GM18517 (cell line): Measurements from ENCODE around the gene ZMYND12.
"Not testable (repeated sequence)": the region's sequence is repeated elsewhere in the genome, so short reads cannot be mapped to it uniquely, and the experiment has no call there.

Experiments
- ATAC-seq: cut with Tn5 transposase; IDR thresholded peaks from one replicate; pipeline ENCODE4 v1.9.1; 2021; ENCODE audit warnings: mild to moderate bottlenecking, moderate library complexity; ENCODE audit not compliant: unreplicated experiment

Gene ZMYND12, protein sequence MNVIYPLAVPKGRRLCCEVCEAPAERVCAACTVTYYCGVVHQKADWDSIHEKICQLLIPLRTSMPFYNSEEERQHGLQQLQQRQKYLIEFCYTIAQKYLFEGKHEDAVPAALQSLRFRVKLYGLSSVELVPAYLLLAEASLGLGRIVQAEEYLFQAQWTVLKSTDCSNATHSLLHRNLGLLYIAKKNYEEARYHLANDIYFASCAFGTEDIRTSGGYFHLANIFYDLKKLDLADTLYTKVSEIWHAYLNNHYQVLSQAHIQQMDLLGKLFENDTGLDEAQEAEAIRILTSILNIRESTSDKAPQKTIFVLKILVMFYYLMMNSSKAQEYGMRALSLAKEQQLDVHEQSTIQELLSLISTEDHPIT

DNA sequence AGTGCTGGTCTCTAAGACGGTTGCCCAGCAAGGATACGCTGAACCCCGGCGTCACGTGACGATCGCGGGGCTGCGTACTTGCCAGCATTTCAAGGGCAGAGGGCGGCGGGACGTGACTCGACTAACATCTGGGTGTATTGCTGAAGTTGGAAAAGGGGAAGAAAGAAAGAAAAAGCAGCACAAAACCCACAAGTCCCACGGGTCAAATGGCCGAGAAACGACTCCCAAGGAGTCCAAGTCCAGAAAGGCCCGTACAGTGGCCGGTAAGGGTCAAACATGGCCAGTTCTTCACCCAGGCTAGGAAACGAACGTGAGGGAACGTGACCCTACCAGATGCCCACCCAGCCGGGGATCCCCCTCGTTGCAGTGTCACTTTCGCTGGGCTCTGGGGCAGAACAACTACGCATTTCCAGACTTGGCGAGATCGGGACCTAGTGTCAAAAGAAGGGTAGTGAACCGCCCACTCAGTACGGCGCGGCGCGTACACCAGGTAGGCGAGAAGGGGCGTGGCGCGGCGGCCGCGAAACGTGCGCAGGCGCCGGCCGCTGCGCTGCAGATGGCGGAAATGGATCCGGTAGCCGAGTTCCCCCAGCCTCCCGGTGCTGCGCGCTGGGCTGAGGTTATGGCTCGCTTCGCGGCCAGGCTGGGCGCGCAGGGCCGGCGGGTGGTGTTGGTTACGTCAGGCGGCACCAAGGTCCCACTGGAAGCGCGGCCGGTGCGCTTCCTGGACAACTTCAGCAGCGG lies at the start of gene ZMYND12, which contains the start of gene PPCS:
Gene ZMYND12, minus strand, starts transcription at position 13 of the 744 bp plus-strand sequence. CDS start 25 bp downstream, outside the sequence.
Gene PPCS, plus strand, starts transcription at position 534 of the 744 bp plus-strand sequence. Its CDS starts 23 bp downstream, at position 557.
- ATAC-seq: peak; percentile 76

DNA sequence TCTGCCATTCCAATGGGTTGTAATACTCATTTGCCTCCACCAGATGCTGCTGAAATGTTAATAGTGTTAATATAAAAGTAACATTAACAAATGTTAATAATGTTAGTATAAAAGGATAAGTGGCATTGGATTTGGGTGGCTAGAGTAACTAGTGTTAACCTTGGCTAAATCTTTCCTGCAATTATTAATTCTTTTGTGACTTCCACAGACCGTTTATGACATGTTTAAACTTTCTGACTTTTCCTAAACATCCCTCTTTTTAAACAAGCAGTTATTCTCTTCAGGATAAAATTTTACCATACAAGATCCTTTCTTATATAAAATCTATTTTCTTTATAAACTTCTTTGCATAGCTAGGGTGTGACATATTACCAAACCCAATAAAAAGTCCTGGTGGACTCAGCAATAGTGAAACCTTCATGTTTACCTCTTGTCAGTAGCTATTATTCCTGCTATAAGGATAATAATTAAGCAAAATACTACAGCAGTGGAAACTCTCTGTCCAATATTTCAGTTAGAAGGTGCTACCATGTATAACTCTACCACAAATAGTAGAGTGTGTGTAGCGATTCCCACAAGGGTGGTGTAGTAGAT lies 48.8 kb upstream of the ZMYND12 start:
- no peak for ATAC-seq

DNA sequence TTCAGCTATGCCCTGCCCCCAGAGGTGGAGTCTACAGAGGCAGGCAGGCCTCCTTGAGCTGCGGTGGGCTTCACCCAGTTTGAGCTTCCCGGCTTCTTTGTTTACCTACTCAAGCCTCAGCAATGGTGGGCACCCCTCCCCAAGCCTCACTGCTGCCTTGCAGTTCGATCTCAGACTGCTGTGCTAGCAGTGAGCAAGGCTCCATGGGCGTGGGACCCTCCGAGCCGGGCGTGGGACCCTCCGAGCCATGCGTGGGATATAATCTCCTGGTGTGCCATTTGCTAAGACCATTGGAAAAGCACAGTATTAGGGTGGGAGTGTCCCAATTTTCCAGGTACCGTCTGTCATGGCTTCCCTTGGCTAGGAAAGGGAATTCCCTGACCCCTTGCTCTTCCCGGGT lies 46.2 kb upstream of the ZMYND12 start:
- ATAC-seq: not testable (repeated sequence)

- ATAC-seq: no peak
These were observed 34.4 kb upstream of the ZMYND12 start for GRCh38 chr1:42490237-42490636.

GRCh38 chr1:42484382-42484781 lies 28.6 kb upstream of the ZMYND12 start:
- ATAC-seq: no peak

DNA sequence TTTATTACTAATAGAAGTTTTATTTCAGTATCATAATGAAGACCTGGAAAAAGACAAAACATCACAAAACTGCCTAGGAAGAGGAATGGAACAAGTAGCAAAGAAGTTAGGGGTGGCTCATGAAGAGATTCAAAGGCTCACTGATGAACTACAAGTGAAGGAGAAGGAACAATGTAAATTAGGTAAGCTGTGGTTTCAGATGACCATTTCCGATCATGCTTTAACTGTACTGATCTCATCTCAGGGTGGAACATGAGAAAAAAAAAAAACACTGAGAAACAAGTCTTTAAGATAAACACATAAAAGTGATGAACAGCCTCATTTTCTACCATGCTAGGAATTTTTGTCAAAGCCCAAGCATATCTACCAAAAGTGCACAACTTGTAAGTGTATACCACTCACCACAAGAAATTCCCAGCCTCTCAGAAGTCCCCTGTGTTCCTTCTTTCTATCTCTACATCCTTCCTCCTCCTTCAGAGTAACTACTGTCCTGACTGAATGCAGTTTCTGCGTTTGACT lies 26.9 kb upstream of the ZMYND12 start:
- no peak for ATAC-seq

DNA sequence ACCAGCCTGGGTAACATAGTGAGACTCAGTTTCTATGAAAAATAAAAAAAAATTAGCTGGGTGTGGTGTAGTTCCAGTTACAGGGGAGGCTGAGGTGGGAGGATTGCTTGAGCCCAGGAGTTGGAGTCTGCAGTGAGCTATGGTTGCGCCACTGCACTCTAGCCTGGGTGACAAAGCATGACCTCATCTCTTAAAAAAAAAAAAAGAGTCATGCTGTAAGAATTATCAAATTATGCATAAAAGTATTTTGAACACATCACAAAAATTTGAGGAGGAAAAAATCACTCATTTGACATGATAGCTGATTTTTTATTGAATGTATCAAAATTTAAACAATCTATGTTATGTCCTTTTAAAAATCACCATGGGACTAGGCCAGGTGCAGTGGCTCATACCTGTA lies 25.1 kb upstream of the ZMYND12 start:
- no peak for ATAC-seq

- no peak for ATAC-seq
These were observed 23.8 kb upstream of the ZMYND12 start for GRCh38 chr1:42479621-42480020.

GRCh38 chr1:42477775-42478174 lies 22.0 kb upstream of the ZMYND12 start:
- no peak for ATAC-seq

- not testable (repeated sequence) for ATAC-seq
These were observed 21.5 kb upstream of the ZMYND12 start for GRCh38 chr1:42477354-42477753.

- no peak for ATAC-seq
These were observed 20.8 kb upstream of the ZMYND12 start for GRCh38 chr1:42476605-42477004.

DNA sequence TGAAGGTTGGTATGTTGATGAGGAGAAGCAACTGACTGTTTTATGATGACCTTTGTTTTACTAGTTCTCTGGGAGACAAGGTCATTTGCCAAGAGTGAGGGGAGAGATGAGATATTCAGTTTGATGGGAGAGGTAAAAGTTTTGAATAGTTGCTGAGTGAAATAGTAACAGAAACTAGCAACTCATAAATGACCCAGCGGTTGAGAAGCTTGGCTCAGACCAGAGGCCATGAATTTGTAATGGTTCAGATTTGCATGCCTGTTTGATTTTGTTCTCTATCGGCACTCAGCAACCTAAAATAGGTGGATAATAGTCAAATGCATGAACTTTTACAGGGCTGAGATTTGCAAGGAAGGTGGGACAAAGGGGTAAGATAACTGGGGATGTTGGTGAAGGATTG lies 13.9 kb upstream of the ZMYND12 start:
- ATAC-seq: no peak

DNA sequence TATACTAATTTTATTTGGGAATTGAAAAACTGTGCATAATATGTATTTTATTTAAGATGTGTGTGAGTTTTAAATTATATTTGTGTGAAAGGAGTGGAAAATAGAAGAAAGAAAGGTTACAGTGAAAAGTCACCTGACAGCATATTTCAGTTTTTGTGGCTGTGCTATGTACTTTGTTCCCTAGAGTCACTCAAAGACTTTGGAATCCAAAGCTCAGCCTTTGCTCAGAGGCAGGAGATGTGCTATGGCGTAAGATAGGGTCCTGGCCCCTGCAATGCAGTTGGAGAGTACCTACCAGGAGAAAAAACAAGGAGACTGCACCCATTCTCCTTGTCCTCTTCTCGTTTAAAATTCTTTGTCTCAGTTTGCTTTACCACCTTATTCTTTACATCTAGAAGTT lies 10.2 kb upstream of the ZMYND12 start:
- ATAC-seq: no peak

- no peak for ATAC-seq
These were observed 8.1 kb upstream of the ZMYND12 start for GRCh38 chr1:42463921-42464320.

DNA sequence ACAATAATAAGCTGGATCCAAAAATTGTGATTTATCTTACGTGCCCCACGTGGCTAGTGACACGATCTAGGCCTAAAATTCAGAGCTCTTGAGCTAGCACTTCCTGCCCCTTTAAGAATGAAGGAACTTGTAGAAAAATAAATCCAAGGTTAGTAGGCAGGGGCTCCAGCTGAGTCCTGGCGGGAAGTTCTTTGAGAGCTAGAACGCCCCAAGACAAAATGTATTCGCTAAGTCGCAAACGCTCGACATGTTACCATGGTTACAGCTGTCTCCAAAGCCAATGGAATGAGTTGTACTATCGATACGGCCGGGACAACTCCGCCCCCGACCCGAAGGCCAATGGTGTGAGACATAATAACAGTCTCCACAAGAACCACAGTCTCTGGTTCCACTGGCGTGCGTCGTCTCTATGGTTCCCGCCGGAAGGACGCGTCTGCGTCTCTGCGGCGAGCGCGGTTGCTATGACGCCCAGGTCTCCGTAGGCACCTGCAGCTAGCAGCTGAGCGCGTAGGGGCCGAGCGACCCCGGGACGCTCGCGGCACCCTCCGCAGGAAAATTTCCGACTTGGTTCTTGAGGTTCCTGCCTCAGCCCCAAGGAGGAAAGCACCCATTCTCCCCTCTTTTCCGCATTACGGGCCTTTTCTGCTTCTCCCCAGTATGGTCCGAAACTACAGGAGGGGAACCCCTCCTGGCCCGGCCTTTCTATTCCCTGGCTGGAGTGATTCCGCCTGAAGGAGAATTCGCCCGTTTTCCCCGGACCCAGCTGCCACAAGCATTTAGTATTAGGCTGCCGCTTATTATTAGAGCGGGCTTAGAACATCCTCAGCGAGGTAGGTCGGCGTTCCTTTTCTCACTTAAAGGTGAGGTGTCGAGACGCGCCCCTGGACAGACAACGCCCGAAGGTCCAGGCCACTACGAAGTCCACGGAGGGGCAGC lies 7.3 kb upstream of the ZMYND12 start, which contains the start of gene CCDC30:
Gene CCDC30, plus strand, starts transcription at position 459 of the 936 bp plus-strand sequence. CDS start 17,266 bp downstream, outside the sequence.
- peak; percentile 96 for ATAC-seq

DNA sequence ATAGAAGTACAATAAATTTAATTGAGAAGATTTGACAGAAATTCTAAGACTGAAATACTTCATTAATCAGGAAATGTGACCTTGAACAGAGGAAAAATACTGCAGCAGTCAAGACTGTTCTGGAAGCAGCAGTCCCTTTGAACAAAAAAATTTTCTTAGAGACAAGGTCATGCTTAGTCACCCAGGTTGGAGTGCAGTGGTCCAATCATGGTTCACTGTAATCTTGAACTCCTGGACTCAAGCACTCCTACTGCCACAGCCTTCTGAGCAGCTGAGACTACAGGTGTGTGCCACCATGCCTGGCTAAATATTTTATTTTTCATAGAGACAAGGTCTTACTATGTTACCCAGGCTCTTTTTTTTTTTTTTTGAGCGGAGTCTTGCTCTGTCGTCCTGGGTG lies 5.4 kb upstream of the ZMYND12 start:
- ATAC-seq: no peak

DNA sequence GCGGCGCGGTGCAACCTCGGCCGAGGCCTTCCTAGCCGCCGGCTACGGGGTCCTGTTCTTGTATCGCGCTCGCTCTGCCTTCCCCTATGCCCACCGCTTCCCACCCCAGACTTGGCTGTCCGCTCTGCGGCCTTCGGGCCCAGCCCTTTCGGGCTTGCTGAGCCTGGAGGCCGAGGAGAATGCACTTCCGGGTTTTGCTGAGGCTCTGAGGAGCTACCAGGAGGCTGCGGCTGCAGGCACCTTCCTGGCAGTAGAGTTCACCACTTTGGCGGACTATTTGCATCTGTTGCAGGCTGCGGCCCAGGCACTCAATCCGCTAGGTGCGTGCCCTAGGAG lies 900 bp upstream of the ZMYND12 start:
- ATAC-seq: peak; percentile 45

DNA sequence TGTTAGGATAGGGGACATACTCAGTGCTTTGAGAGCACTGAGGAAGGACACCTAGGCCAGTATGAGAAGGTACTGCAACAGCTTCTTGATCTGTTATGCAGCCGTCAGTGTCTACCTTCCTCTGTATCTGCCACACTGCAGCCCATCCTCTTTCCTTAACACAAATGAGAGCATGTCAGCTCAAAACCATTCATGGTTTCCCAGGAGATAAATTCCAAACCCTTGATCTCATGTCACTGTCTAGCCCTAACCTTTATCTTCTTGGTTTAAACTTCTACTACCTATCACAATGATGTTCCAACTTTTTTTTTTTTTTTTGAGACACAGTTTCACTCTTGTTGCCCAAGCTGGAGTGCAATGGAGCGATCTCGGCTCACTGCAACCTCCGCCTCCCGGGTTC lies 1.4 kb downstream of the ZMYND12 start:
- ATAC-seq: no peak

GRCh38 chr1:42453386-42453785 lies 2.4 kb downstream of the ZMYND12 start:
- ATAC-seq: no peak

DNA sequence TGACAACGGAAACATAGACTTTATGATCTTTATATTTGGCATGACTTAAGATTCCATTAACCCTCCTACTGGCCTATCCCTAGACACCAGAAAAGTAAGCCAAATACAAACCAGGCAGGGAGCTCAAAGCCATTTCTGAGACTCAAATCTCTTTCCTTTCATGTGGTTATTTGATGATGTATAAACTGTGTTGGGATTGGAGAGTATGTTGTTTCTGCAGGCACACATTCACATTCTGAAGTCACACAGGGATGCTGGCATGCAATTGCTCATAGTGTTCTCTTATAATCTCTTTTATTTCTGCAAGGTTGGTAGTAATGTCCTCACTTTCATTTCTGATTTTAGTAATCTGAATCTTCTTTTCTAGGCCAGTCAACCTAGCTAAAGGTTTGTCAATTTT lies 5.8 kb downstream of the ZMYND12 start:
- no peak for ATAC-seq
